PFSK-1 (cell line): ENCODE measurements around the gene TGFBR1.

Source experiments
- FOXP2 ChIP-seq: optimal IDR thresholded peaks from 2 replicates; pipeline ENCODE3; 2011; ENCODE audit warnings: borderline replicate concordance, control low read depth, inconsistent platforms; ENCODE audit not compliant: insufficient read depth; ENCODE audit errors: extremely low read length, extremely low read depth
- POLR2AphosphoS5 ChIP-seq: IDR thresholded peaks from 2 replicates; pipeline ENCODE4 v1.6.1; 2012; ENCODE audit warnings: low read depth, mild to moderate bottlenecking, control low read depth, low read length, moderate library complexity
- SIN3A ChIP-seq: IDR thresholded peaks from 2 replicates; pipeline ENCODE4 v1.6.1; 2012; ENCODE audit warnings: mild to moderate bottlenecking, low read length, moderate library complexity, borderline replicate concordance; ENCODE audit not compliant: insufficient read depth
- TAF1 ChIP-seq: IDR thresholded peaks from 2 replicates; pipeline ENCODE4 v1.6.1; 2012; ENCODE audit warnings: low read length, control low read depth, borderline replicate concordance; ENCODE audit not compliant: insufficient read depth
- TF ChIP-seq, protein P1 (sequence below), 2 experiments: IDR thresholded peaks; 2 replicates each; pipeline versions ENCODE4 v1.6.1 to v1.8.0; 2011 to 2012; ENCODE audit warnings: low read depth in 2 of 2, low read length in 2 of 2, control low read depth in 1 of 2, inconsistent platforms in 1 of 2, mild to moderate bottlenecking in 1 of 2, moderate library complexity in 1 of 2; ENCODE audit not compliant: insufficient read depth in 1 of 2

TGFBR1 gene

DNA sequence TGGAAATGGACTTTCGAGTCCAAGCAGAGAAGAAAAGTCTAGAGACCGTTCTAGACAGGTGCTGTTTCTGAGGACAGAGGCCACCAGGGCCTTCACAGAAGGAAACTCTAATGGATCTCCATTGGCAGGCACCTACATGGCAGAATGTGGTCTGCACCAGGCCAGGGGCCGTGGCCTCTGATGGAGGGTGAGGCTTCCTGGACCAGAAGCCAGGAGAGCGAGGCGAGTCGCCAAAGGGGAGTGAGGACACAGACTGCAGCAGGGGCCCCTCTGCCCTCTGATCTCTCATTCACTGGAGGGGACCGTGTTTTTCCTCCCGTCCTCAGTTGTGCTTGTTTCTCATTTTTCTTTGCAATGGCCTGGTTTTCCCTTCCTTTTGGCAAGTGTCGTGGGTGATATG lies 75.7 kb downstream of the TGFBR1 start:
- TF ChIP-seq POLR2AphosphoS5 (no peak), SIN3A (no peak), FOXP2 (no peak), TAF1 (no peak)
- TF ChIP-seq, protein P1, sequence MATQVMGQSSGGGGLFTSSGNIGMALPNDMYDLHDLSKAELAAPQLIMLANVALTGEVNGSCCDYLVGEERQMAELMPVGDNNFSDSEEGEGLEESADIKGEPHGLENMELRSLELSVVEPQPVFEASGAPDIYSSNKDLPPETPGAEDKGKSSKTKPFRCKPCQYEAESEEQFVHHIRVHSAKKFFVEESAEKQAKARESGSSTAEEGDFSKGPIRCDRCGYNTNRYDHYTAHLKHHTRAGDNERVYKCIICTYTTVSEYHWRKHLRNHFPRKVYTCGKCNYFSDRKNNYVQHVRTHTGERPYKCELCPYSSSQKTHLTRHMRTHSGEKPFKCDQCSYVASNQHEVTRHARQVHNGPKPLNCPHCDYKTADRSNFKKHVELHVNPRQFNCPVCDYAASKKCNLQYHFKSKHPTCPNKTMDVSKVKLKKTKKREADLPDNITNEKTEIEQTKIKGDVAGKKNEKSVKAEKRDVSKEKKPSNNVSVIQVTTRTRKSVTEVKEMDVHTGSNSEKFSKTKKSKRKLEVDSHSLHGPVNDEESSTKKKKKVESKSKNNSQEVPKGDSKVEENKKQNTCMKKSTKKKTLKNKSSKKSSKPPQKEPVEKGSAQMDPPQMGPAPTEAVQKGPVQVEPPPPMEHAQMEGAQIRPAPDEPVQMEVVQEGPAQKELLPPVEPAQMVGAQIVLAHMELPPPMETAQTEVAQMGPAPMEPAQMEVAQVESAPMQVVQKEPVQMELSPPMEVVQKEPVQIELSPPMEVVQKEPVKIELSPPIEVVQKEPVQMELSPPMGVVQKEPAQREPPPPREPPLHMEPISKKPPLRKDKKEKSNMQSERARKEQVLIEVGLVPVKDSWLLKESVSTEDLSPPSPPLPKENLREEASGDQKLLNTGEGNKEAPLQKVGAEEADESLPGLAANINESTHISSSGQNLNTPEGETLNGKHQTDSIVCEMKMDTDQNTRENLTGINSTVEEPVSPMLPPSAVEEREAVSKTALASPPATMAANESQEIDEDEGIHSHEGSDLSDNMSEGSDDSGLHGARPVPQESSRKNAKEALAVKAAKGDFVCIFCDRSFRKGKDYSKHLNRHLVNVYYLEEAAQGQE (IDR thresholded peaks at IDR 0.05; ENCODE audit: insufficient read depth in 1 of 2, low read depth in 2 of 2, low read length in 2 of 2): no peak

DNA sequence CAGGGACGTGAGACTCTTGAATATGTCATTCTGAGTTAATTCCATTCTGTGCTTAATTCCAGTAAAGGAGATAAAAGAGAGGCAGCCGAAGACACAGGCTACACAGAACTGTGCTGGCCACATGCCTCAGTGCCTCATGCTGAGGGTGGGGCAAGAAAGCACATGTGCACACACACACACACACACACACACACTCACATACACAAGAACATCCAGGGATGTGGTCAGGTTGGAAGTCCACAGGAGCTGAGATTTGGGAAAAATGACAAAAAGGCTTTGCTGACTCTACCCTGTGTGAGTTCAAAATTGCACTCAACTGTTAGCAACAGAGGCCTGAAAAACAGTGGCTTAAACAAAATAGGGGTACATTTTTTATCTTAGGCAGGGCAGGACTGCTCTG lies 76.3 kb downstream of the TGFBR1 start:
- TF ChIP-seq SIN3A (no peak), FOXP2 (no peak), TAF1 (no peak)

DNA sequence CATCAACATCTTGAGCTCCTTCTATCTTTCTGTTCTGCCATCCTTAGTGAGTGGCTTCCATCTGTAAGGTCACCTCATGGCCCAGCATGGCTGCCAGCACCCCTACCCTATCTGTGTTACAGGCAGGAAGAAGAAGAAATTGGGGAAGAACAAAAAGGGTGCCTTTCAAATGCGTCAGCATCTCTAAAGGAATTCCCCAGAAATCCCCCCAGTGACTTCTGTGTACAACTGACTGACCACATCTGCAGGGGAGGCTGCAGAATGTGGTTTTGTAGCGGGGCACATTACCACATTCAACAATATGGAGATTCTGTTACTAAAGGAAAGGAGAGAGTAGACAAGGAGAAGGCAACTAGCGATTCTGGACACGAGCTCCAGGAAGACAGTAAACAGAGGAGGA lies 76.7 kb downstream of the TGFBR1 start:
- TF ChIP-seq, protein P1 (IDR thresholded peaks at IDR 0.05; ENCODE audit: insufficient read depth in 1 of 2, low read depth in 2 of 2, low read length in 2 of 2): no peak
- no peak for TF ChIP-seq POLR2AphosphoS5
- no peak for TF ChIP-seq FOXP2
- no peak for TF ChIP-seq TAF1
- no peak for TF ChIP-seq SIN3A

DNA sequence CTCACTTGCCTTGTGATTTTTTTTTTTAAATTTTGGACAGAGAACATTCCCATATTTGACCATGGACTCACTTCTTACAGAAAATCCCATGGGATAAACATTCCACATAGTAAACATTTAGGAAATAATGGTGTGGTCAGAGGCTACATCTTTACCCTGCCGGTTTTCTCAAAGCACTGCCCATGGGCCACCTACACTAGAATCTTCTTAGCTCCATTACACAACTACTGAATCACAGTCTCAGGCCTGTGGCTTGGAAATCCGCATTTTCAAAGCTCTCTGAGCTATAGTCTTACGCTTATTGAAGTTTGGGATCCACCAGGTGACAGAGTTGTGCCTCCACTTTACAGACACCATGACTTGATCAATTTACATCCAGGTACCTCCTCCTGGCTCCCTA lies 77.4 kb downstream of the TGFBR1 start:
- no peak for TF ChIP-seq SIN3A
- TF ChIP-seq FOXP2: no peak
- TF ChIP-seq, protein P1 (IDR thresholded peaks at IDR 0.05; ENCODE audit: insufficient read depth in 1 of 2, low read depth in 2 of 2, low read length in 2 of 2): no peak
- TF ChIP-seq POLR2AphosphoS5: no peak
- TF ChIP-seq TAF1: no peak

DNA sequence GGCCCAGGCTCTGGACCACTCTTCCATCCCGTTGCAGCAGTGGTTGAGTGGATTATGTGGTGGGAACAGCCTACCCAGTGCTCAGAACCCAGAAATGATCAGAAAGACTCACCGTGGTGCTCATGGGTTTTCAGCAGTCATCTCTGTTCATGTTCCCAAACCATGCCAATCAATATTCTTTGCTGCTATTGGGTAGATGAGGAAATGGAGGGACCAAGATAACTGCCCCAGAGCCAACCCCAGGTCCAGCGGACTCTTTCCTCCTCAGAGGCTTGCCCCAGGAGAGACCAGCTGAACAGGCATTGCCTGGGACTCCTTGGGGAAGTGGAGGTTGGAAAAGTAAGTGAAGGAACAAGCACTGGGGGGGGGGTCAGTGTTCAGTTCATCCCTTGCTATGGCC lies 78.7 kb downstream of the TGFBR1 start:
- TF ChIP-seq FOXP2 (no peak), POLR2AphosphoS5 (no peak), TAF1 (no peak), SIN3A (no peak)
- TF ChIP-seq, protein P1 (IDR thresholded peaks at IDR 0.05; ENCODE audit: insufficient read depth in 1 of 2, low read depth in 2 of 2, low read length in 2 of 2): no peak
